ENCODE results near the gene MTMR1. TPM values are rescaled to one million over a fixed set of nuclear protein-coding genes. Genes with fewer than 3 reads are reported as not detected.

MTMR1 gene
- total RNA-seq (2014; rRNA removed; shearing (Covaris generic); ENCODE audit: low replicate concordance) = 2.9 and 6.0 TPM in 2 replicates

DNA sequence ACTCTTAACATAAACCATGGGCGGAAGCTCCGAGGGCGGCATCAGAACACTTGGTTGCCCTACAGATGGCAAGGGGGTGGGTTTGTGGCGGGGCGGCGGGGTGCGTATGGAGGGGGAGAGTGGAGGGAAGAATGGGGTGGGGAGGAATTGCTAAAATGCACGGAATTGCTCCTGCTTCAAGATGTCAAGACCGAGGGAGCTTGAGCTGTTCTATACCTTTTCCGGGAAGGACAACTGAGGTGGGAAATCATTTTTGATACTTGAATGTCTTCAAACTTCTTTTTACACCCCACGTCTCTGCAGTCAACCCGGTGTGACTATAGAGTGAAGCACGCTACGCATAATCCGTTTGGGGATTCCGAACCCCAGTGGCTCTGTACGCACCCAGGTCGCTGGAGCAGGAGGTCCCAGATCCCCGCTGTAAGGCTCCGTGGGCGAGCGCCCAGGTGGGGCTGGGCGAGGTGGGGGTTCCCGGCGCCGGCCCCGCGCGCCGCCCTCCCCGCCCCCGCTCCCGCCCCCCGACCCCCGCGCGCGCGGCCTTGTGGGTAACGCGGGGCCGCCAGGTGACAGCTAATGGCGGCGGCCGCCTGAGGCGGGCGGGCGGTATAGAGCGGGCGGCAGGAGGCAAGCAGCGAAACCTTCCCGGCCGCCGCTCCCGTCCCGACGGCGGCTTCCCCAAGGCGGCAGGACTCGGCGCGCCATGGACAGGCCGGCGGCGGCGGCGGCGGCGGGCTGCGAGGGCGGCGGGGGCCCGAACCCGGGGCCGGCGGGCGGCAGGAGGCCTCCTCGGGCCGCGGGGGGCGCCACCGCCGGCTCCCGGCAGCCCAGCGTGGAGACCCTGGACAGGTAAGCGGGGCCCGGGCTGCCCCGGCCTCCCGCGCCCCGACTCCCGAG is at the start of gene MTMR1:
MTMR1 (plus strand) TSS at position 566 of the 894 bp plus-strand sequence; CDS start at position 701, 135 bp downstream.
- Histone ChIP-seq H3K36me3 (no peaks in the 10 kb centered on the region), H3K9me3 (peaks cover 19% of the 10 kb centered on the region), H3K27me3 (no peaks in the 10 kb centered on the region), H3K4me3 (peak within 1 kb of the TSS; percentile 48)
- DNase-seq = peak; percentile 30

DNA sequence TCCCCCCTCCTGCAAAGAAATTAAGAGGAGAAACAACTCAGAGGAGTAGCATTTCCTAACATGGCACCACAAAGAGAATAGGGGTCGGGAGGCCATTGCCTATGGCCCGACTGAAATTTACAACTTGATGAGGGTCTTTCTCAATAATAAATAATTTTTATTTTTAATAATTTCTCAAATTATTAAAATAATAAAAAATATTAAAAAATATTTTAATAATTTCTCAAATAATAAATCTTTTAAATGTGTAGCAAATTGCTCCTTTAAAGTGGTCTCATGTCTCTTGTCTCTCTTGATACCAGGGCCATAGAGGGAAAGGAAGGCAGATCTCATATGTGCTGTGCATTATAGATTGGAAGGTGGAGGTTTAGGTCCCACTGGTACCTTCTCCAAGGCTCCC is 49.2 kb upstream of the MTMR1 start:
- Histone ChIP-seq H3K36me3 (no peaks in the 10 kb centered on the region), H3K27me3 (no peaks in the 10 kb centered on the region), H3K4me3 (no peak overlapping the region), H3K9me3 (no peaks in the 10 kb centered on the region)
- no peak for DNase-seq

DNA sequence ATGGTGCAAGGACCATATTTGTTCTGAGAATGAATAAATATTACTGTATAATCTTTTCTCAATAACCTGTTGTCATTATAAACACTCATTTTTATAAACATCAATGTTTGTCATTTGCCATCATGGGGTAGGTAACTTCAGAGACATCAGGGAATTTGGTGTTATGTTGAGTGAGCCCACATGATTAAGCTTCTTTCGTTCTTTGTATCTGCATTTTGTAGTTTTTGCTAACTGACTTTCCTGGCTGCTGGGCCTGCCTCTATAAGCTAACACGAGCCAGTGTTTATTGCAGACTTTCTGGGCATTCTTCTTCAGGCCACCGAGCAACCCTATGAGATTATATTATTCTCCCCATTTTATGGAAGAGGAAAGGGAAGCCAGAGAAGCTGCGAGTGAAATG is 48.8 kb upstream of the MTMR1 start:
- Histone ChIP-seq H3K9me3 (no peaks in the 10 kb centered on the region), H3K27me3 (no peaks in the 10 kb centered on the region), H3K4me3 (no peak overlapping the region), H3K36me3 (no peaks in the 10 kb centered on the region)
- DNase-seq = no peak

DNA sequence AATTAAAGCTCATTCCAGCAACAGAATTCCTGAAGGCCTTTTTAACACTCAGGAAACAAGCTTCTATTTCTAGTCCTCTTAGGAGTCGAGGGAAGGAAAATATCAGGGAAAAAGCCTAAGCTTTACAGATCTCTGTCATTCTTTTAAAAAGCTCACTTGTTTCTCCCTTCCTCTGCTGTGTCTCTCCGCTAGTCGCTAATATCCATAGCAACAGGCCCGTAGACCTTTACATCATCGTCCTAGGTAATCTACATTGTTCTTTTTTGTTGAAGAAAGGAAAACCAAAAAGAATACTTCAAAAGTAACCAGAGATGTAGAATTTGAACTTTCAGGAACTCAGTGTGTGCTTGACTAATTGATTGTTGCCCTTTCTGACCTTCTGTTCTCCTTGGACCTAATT is 45.9 kb upstream of the MTMR1 start:
- Histone ChIP-seq H3K36me3 (no peaks in the 10 kb centered on the region), H3K27me3 (no peaks in the 10 kb centered on the region), H3K4me3 (no peak overlapping the region), H3K9me3 (no peaks in the 10 kb centered on the region)
- DNase-seq = no peak

DNA sequence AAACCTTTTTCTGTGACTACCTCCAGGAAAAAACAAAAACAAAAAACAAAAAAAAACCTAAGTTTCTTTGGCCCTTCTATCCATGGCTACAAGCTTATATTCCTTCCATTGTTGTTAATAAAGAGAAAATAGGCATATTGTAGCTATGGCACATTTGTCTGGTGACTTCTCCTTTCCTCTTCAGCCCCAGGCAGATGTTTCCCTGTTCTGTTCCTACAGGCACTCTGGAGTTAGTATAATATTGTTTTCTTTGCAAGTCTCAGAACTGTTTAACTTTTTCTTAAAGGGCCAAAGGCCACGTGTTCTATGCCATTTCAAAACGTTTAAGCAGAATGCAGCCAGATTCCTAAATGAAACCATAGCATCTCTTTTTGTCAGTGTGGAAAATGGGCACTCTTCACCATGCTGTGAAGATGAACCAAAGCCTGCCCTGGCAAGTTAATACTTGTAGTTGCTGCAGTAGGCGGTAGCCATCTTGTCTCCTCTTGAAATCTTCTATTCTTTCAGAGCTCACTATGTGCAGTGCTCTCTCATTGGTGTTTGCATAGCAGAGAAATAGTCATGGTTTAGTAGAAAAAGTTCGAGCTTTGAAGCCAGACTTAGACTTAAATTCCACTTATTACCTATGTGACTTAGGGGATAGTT is 44.8 kb upstream of the MTMR1 start:
- no peak for DNase-seq
- no peaks in the 10 kb centered on the region for H3K36me3 ChIP-seq

DNA sequence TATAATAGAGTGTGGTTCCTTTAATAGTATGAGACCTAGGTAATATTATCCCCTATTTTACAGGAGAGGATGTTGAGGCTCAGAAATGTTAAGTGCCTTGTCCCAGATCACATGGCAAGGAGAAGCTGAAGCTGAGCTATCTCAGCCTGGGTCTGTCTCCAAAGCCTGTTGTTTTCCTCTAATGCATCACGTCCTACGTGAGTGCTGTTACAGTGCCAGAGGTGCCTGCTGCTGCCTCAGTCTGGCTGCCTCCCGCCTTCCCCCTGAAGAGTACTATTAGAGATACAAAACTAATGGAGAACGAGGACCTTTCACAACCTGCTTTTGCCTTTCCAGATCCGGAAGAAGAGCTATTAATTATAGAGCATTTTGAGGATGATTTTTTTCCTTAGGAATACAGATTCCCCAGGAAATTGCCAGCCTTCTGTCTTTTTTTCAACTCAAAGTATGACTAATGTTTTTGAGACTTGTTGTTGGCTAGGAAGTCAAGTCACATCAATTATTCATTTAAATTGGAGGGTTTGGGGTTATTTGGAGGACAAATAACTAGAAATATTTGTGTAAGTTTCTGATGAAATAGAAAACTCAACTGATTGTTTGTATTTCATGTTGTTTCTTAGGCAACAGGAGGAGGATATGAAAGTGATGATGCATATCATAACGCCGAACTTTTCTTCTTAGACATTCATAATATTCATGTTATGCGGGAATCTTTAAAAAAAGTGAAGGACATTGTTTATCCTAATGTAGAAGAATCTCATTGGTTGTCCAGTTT is 43.9 kb upstream of the MTMR1 start:
- DNase-seq = peak; percentile 7

More for the DNA sequence above, 44.8 kb upstream of the MTMR1 start:
- Histone ChIP-seq H3K27me3 (no peaks in the 10 kb centered on the region), H3K4me3 (no peak overlapping the region), H3K9me3 (no peaks in the 10 kb centered on the region)

DNA sequence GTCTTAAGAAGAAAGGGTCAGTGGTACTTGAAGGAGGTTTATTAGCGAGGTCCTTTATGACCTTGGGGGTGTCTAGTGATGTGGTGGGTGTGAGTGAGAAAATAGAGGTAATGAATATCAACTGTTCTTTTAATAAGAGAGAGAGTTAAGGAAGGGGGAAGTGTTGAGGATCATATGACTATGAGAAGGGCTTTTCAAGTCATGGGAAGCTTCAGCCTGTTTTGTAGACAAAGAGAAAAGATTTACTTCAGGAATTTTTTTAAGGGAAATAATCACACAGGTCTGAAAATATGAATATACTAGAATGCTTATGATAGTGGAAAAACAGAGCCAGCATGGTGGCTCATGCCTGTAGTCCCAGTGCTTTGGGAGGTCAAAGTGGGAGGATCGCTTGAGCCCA is 41.3 kb upstream of the MTMR1 start:
- no peak for DNase-seq
- Histone ChIP-seq H3K36me3 (no peaks in the 10 kb centered on the region), H3K27me3 (no peaks in the 10 kb centered on the region), H3K9me3 (no peaks in the 10 kb centered on the region), H3K4me3 (no peak overlapping the region)

More for the DNA sequence above, 43.9 kb upstream of the MTMR1 start:
- Histone ChIP-seq H3K36me3 (no peaks in the 10 kb centered on the region), H3K27me3 (no peaks in the 10 kb centered on the region), H3K4me3 (no peak overlapping the region), H3K9me3 (no peaks in the 10 kb centered on the region)

DNA sequence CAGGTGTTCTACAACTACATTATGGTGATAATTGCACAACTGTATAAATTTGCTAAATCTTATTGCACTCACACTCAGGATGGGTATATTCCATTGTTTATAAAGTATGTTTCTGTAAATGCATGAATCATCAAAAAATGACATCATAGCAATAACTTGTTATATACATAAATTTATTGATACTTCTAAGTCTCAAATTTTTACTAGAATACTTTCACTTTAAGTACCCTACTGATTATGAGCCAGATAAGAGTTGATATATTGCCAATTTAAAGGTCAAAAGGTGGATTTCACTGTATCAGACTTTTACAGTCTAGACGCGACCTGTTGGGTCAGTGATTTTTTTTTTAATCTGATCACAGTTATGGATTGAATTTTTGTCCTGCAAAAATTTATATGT is 37.4 kb upstream of the MTMR1 start:
- Histone ChIP-seq H3K27me3 (no peaks in the 10 kb centered on the region), H3K36me3 (no peaks in the 10 kb centered on the region; the same call in 1 of the 2 replicates), H3K9me3 (no peaks in the 10 kb centered on the region), H3K4me3 (no peak overlapping the region)
- no peak for DNase-seq

DNA sequence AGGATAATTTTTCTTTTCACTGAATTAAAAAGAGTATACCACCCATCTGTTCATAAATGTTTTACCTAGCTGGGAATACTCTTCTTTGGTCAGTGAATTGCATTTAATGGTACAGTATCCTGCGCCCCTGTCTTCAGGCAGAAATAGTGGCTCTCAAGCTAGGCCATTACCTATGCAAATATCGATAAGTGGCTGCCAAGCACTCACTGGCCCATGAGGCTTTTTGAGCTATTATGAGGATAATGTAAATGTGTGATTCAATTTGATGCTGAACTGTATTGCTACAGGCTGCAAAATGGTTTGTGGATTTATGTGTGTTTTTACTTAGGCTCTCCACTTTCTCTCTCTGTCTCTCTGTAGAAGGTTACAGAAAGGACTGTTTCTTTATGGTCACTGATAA is 30.1 kb upstream of the MTMR1 start:
- DNase-seq = no peak
- Histone ChIP-seq H3K4me3 (no peak overlapping the region), H3K36me3 (no peaks in the 10 kb centered on the region; the same call in 1 of the 2 replicates), H3K9me3 (no peaks in the 10 kb centered on the region), H3K27me3 (no peaks in the 10 kb centered on the region)

DNA sequence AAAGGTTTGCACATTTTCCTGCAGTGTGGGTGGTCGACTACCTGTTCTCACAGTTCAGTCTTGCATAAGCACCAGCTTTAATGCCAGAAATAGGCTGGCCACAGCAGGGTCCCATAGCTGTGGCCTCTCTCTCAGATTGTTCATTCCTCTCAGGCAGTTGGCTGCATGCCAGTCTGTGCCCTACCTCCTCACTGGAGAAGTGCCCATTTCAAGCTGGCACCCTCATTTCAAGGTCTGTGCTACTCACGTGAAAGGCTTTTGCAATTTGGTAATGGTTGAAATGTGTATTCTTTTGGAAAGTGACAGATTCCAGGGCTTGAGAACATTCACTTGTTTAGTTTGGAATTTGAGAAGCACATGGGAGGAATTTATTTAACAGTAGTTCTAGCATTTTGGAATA is 28.9 kb upstream of the MTMR1 start:
- no peaks in the 10 kb centered on the region for H3K9me3 ChIP-seq
- DNase-seq = peak; percentile 20
- no peak overlapping the region for H3K4me3 ChIP-seq
- no peaks in the 10 kb centered on the region for H3K27me3 ChIP-seq
- H3K36me3 ChIP-seq = no peaks in the 10 kb centered on the region; the same call in 1 of the 2 replicates

DNA sequence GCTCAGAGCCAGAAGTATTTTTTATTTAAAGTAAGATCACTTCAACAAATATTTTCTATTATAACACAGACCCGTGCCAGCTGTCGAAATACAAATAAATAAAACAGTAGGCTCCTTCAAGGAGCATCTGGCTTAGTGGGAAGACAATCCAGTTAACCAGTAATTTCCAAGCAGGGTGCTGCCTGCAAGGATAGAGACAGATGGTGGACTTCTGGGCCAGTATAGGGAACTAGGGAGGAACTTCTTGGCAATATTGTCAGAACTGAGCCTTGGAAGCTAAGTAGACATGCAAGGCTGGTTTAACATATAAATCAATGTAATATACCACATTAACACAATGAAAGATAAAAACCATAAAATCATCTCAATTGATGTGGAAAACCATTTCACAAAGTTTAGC is 17.0 kb upstream of the MTMR1 start:
- Histone ChIP-seq H3K9me3 (no peaks in the 10 kb centered on the region), H3K4me3 (no peak overlapping the region), H3K27me3 (no peaks in the 10 kb centered on the region), H3K36me3 (no peaks in the 10 kb centered on the region)
- DNase-seq = no peak

DNA sequence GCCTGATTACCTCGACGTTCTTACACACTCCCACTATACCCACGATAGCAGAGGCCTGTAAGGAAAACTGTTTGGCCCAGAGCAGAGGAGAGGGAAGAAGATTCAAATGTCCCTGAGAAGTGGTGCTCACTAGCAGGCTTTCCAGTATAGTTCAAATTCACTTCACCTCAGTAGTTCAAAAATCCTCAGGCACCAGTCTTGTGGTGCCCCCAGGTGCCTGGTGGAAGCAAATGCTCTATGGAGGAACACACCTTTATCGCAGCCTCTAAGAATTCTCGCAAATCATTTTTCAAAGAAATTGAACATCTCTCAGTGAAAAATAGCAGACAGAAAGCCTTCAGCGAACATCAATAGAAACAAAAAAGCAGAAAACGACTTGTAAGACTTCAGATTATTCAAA is 12.2 kb upstream of the MTMR1 start:
- DNase-seq = no peak
- no peaks in the 10 kb centered on the region for H3K9me3 ChIP-seq
- no peaks in the 10 kb centered on the region for H3K27me3 ChIP-seq
- H3K4me3 ChIP-seq = no peak overlapping the region
- no peaks in the 10 kb centered on the region for H3K36me3 ChIP-seq

DNA sequence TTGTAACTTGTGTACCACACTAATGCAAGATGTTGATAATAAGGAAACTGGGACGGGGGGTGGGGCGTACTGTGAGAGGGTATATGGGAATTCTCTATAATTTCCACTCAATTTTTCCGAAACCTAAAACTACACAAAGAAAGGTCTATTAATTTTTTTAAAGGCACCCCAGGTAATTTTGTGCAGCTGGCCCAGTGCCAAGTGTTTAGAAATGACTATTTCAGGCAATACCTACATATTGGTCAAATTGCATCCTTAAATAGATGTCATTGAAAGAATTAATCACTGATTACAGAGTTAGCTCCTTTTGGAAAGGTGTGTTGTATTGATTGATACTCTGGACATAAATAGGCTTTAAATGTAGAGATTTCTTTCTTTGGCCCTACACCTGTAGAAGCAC is 10.1 kb upstream of the MTMR1 start:
- Histone ChIP-seq H3K36me3 (no peaks in the 10 kb centered on the region), H3K27me3 (no peaks in the 10 kb centered on the region), H3K9me3 (no peaks in the 10 kb centered on the region), H3K4me3 (no peak overlapping the region)
- no peak for DNase-seq

DNA sequence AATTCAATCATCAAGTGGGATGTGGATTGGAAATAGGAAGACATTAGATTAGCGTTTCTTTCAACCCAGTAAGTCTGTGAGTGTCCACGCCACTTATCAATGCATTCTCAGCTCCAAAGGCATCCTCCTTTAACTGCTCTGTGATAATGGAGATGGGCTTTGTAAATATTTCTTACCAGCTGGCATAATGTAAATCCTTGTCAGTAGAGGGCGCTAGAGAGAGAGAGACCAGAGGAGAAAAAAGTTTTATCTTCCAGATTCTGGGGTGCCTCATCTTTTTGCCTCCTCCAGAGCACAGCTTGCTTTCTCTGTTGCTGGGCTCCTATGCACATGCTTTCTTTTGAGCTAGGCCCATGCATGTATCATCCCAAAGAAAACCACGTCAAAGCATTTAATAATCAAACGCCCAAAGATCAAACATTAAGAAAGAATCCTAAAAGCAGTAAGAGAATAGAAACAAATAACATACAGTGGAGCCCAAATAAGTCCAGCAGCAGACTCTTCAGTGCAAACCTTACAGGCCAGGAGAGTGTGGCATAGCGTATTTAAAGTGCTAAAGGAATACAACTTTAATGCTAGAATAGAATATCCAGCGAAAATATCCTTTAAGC is 9.6 kb upstream of the MTMR1 start:
- no peaks in the 10 kb centered on the region for H3K36me3 ChIP-seq
- DNase-seq = no peak
- H3K27me3 ChIP-seq = no peaks in the 10 kb centered on the region
- H3K4me3 ChIP-seq = no peak overlapping the region
- H3K9me3 ChIP-seq = peaks cover 1% of the 10 kb centered on the region; the same call in 1 of the 2 replicates

DNA sequence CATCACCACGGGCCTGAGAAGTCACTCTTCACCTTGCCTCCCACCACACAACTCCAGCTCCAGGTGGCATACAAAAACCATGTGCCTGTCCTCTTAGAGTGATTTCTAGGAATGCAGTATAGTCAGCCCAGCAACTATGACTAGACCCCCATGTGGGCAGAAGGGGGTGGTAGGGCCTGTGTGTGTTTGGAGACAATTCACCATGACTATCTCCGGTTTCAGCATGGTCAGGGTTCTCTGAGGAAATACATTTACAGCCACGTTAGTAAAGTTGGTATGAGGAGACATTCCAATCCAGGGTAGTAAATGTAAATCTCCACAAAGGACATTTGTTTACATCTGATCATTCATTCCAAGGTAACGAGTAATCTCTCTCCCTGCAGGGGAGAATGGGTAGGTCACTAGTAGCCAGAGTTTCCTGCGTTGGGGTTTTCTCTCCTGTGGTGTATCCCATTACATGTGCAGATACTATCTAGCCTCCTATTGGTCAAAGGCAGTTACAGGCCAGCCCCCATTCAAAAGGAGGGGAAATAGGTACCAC is 4.2 kb upstream of the MTMR1 start:
- Histone ChIP-seq H3K9me3 (peaks cover 19% of the 10 kb centered on the region), H3K4me3 (no peak overlapping the region)
- peak; percentile 45 for DNase-seq

DNA sequence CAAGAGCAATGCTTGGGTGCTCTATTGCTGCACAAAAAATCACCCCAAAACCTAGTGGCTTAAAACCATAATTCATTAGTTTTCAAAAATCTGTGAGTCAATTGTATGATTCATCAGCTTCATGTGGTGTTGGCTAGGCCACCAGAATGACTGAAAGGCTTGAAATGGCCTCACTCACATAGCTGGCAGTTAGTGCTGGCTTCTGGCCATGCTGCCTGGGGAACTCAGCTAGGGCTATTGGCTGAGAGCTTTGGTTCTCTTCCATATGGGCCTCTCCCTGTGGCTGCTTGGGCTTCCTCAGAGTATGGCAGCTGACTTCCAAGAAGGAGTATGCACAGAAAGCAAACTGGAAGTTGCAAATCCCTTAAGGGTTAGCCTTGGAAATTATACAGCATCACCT is 3.1 kb upstream of the MTMR1 start:
- Histone ChIP-seq H3K27me3 (no peaks in the 10 kb centered on the region), H3K9me3 (peaks cover 19% of the 10 kb centered on the region), H3K4me3 (no peak overlapping the region), H3K36me3 (no peaks in the 10 kb centered on the region)
- DNase-seq = peak; percentile 86

More for the DNA sequence above, 4.2 kb upstream of the MTMR1 start:
- no peaks in the 10 kb centered on the region for H3K27me3 ChIP-seq
- H3K36me3 ChIP-seq = no peaks in the 10 kb centered on the region
